DMS114 treated with DMSO at 0.1 percent for 48 hours (cell line): ENCODE results near the gene PCYT1A.
A peak's percentile ranks its signal among the peaks of the same experiment; 100 is the strongest.
"Not testable (repeated sequence)": the region's sequence is repeated elsewhere in the genome, so short reads cannot be mapped to it uniquely, and the experiment has no call there.

ENCODE experiments used
- DNase-seq: peaks from one replicate; lab custom pipeline; 2025; ENCODE audit not compliant: unreplicated experiment; lab: John Stamatoyannopoulos, UW

The PCYT1A gene

DNA sequence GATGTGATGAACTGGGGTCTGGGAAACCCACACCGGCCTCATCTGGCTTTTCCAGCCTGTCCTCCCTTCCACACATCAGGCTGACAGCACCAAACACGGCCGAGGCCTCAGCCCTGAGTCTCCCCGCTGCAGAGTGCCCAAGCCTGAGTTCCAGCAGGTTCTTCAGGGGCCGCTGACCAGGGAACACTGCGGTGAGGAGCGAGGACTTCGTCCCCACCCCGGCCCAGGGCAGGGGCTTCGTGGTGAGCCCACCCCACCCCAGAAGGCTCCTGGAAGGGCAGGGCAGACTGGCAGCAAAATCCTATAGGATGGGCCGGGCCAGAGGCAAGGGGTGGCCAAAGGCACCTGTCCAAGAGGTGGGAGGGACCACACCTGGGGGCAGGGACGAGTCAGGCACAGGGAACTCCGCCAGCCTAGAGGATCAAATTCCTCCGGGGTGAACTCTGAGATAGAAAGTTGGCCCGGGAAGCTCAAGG lies 71.4 kb downstream of the PCYT1A start, which contains the start of gene SLC51A:
TSS of gene SLC51A (plus strand) at position 446 of the 476 bp plus-strand sequence. CDS start 179 bp downstream, outside the sequence.
- DNase-seq = no peak

GRCh38 chr3:196215493-196216020 lies 72.0 kb downstream of the PCYT1A start:
- no peak for DNase-seq

- no peak for DNase-seq
Observed at GRCh38 chr3:196214783-196215441, 72.6 kb downstream of the PCYT1A start.

GRCh38 chr3:196210673-196211556 lies 76.6 kb downstream of the PCYT1A start, which contains the start of gene ZDHHC19:
ZDHHC19 (minus strand) TSS chr3:196211400; CDS start chr3:196211315, 85 bp downstream.
- DNase-seq = no peak

DNA sequence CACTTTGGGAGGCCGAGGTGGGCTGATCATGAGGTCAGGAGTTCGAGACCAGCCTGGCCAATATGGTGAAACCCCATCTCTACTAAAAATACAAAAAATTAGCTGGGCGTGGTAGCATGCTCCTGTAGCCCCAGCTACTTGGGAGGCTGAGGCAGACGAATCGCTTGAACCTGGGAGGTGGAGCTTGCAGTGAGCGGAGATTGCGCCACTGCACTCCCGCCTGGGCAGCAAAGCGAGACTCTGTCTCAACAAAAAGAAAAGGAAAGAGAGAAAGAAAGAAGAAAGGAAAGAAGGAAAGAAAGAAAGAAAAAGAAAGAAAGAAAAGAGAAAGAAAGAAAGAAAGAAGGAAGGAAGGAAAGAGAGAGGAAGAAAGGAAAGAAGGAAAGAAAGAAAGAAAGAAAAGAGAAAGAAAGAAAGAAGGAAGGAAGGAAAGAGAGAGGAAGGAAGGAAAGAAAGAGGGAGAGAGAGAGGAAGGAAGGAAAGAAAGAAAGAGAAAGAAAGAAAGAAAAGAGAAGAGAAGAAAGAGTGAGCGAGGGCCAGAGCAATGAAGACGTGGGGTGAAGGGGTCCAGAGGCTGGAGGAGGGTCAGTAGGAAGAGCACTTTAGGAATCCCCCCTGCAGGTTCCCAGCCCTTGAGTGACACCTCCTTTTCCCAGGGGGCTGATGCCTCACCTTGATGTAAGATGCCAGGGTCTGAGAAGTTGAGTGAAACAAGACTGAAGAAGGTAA lies 77.4 kb downstream of the PCYT1A start:
- not testable (repeated sequence) for DNase-seq

DNA sequence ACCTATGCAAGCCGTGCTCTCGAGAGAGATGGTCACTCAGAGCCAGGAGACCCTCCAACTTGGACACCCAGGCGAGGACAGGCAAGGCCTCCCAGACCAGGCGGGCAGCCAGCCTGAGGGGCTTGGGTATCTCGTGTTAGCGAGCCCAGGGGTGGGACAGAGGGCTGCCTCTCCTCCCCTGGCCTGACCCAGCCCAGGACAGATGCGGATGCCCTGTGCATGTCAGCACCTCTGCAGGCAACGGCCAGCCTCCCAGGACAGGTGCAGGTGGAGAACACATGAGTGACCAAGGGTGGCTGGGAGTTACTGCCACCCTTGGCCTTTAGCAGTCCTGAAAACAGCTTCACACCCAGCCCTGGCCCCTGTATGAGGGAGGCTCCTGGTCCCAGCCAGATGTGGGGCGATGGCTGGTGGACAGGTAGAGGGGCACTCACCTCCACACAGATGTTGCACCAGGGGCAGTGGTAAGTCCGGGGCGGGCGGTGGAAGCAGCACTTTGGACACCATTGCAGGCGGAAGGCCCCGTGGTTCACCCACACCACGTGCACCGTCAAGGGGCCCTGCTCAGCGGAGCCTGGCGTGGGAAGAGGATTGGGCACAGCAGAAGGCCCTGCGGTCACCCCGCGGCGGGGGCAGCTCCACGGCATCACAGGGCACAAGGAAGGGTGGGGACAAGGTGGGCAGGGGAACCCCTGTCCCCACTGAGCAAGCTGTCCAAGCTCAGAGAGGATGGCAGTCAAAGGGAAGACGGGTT lies 78.4 kb downstream of the PCYT1A start:
- DNase-seq = no peak

- DNase-seq = peak; percentile 18
Observed at GRCh38 chr3:196207833-196208607, 79.5 kb downstream of the PCYT1A start.

DNA sequence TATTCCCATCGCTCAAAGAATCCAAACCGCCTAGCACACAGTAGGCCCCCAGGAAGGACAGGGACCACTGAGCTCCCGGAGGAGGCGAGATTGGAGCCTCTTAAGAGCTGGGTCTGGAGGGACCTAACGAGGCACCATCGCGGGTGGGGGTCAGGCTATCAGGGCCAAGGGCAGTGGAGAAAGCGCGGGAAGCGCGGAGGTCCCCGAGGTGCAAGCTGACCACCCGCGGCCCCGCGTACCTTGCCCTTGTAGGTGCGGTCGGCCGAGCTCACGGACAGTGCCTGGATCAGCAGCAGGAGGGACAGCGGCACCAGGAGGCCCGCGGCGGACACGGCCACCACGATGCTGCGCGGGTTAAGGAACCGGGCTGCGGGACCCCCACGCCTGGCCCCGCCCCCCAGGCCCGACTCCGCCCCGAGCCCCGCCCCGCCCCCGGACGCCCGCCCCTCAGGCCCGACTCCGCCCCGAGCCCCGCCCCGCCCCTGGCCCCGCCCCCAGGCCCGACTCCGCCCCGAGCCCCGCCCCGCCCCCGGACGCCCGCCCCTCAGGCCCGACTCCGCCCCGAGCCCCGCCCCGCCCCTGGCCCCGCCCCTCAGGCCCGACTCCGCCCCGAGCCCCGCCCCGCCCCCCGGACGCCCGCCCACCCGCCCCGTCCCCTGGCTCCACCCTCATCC lies 80.2 kb downstream of the PCYT1A start:
- no peak for DNase-seq

- not testable (repeated sequence) for DNase-seq
Observed at GRCh38 chr3:196205442-196206205, 81.9 kb downstream of the PCYT1A start.

DNA sequence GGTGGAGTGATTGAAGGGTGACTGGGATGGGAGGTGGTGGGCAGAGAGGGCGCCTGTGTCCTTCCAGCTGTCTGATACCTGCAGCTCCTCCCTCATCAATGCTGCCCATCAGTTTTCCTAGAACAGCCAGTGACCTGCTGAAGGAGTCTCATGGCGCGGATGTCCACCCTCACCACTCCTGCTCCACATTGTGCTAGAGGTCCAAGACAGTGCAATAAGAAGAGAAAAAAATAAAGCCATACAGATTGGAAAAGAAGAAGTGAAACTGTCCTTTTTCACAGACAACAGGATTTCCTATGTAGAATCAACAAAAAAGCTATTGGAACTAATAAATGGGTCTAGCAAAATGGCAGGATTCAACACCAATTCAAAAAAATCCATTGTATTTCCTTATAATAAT lies 83.7 kb downstream of the PCYT1A start:
- no peak for DNase-seq

- no peak for DNase-seq
Observed at GRCh38 chr3:196202516-196202970, 85.0 kb downstream of the PCYT1A start.

GRCh38 chr3:196198771-196199753 lies 88.5 kb downstream of the PCYT1A start:
- no peak for DNase-seq

DNA sequence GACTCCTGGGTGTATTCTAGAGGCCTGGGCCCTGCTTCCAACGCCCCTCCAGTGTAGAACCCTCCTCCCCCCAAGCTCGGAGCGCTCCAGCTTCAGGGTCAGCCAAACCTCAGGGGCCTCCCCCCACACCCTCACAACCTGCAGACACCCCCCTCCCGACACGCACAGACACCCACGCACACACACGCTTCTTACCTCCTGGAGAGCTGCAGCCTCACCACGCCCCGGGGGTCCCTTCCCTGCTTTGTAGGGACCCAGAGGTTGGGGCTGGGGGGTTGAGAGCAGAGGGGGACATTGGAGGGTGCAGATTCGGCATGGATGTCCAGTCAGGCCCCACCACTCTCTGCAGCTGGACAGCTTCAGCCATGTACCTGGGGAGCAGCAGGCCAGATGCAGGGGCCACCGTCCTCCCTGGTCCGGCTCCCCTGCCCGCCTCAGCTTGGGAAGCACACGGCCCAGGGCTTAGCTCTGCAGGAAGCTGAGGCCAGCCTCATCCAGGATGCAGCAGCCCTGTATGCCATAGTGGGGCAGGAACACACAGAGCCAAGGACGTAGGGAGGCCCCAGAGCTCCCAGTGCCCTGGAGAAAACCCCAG lies 89.3 kb downstream of the PCYT1A start:
- no peak for DNase-seq

- DNase-seq = no peak
Observed at GRCh38 chr3:196197524-196197923, 90.0 kb downstream of the PCYT1A start.

DNA sequence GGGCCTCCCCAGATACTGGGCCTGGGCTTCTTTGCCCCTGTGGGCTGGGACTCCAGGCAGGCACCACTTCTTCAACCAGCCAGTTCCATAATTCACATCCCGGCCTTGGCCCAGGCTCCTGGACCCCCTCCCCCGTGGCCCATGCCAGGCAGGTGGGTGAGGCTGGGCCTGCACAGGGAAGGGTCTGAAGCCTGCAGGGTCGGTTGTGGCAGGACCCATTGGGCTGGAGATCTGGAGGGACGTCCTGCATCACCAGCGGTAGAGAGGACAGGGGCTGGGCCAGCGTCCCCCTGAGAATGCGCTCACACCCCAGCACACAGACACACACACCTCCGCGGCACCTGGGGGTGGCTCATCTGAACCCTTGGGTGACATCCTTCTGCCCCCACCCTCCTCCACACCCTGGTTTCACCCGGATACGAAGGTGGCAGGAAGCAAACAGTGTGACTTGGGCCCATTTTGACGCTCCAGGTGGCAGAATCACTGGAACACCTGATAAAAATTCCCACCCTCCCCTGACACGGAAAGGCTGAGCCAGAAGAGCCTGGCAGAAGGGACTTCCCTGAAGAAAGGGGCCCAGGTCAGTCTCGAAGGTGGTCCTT lies 91.8 kb downstream of the PCYT1A start:
- no peak for DNase-seq

GRCh38 chr3:196194542-196194915 lies 93.0 kb downstream of the PCYT1A start:
- DNase-seq = no peak
